Measurements from ENCODE around the gene TMEM19. TPM values are rescaled to one million over a fixed set of nuclear protein-coding genes. Genes with fewer than 3 reads are reported as not detected.

The TMEM19 gene
- total RNA-seq, 1 experiment from 2014 or later, result 34.6 TPM

DNA sequence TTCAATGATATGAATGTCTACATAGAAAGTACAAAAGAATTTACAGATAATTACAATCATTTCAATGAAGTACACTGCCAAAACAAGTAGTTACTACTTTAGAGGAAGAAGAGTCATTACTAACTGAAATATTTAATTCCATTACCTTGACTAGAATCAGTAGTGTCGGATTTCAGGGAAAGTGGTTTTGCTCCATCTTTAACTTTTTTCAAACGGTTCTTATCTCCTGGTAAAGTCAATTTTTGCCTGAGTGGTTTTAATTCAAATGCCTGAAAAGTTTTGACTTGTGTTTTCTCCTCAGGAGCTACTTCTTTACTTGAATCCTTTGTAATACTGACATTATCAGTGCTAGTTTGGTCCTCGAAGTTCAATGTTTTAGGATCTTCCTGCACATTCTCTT lies 29.1 kb upstream of the TMEM19 start:
- Histone ChIP-seq H3K27me3 (no peaks in the 10 kb centered on the region), H3K4me3 (no peak overlapping the region), H3K27ac (no peak overlapping the region), H3K36me3 (peaks cover 70% of the 10 kb centered on the region), H3K9me3 (replicated peaks) (0 out of 2 replicates have a peak, but pooled peaks cover 10% of the 10 kb centered on the region), H3K4me1 (peaks cover 2% of the 10 kb centered on the region; the same call in 1 of the 2 replicates)
- DNase-seq, result no peak

DNA sequence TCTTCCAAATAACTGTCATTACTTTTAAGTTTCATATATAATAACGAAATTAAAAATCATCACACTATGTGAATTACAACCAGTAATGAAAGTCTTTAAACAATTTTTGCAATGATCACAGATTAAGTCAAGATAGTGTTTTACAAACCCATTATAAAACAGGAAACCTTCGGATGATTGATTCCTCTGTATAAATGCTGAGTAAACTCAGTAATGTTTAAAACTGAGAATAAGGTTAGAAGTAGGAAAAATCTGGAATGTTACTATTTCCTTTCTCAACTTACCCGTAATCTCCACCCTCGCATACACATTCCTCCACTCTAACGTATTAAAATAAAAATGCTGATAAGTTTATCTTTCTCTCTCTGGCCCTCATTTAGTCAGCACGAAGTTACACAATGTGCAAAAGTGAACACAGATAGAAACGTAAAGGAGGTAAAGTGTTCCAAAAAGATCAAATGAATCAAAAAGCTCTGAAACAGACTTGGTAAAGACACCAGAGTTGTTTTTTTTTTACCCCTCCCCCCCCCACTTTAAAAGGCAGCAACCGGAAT lies 23.8 kb upstream of the TMEM19 start:
- Histone ChIP-seq H3K9me3 (replicated peaks) (no peaks in the 10 kb centered on the region), H3K27ac (no peak overlapping the region; the same call in 1 of the 2 replicates), H3K4me1 (peaks cover 7% of the 10 kb centered on the region; the same call in 1 of the 2 replicates), H3K36me3 (peaks cover 27% of the 10 kb centered on the region), H3K4me3 (peak overlapping the region; percentile 77), H3K27me3 (no peaks in the 10 kb centered on the region)
- no peak for DNase-seq

DNA sequence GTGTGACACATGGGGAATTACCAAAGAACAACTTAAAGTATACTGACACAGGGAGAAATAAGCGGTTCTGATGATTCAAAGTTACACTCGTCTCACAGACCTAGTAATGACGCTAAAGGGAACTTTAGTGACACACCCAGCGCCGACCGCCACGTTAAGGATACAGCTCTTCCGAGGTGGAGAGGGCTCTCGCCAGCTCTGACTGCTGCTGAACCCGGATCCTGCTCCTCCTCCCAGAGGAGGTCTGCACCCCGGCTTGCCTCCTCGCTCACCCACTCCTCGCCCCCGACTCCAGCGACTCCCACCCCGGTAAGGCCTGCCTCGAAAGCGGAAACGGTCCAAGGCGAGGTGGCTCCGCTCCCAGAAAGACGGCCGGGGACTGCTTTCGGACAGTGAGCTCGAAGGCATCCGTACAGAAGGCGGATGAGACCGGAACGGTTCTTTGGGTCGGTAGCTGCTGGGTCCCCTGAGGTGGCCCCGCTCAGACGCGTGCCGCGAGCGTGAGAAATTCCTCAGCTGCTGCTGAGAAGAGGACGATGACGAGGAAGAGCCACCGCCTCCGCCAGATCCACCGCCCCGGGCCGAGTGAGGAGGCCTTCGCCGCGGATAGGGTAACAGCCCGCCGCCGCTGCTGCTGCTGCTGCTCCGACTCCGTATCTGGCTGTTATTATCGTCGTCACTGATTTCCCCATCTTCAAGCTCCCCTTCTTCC lies 22.9 kb upstream of the TMEM19 start:
- Histone ChIP-seq H3K4me3 (peak overlapping the region; percentile 77), H3K4me1 (peaks cover 7% of the 10 kb centered on the region; the same call in 1 of the 2 replicates), H3K27ac (peak overlapping the region; percentile 83), H3K9me3 (replicated peaks) (no peaks in the 10 kb centered on the region), H3K27me3 (no peaks in the 10 kb centered on the region), H3K36me3 (peaks cover 21% of the 10 kb centered on the region)
- peak; percentile 56 to 57 for DNase-seq

DNA sequence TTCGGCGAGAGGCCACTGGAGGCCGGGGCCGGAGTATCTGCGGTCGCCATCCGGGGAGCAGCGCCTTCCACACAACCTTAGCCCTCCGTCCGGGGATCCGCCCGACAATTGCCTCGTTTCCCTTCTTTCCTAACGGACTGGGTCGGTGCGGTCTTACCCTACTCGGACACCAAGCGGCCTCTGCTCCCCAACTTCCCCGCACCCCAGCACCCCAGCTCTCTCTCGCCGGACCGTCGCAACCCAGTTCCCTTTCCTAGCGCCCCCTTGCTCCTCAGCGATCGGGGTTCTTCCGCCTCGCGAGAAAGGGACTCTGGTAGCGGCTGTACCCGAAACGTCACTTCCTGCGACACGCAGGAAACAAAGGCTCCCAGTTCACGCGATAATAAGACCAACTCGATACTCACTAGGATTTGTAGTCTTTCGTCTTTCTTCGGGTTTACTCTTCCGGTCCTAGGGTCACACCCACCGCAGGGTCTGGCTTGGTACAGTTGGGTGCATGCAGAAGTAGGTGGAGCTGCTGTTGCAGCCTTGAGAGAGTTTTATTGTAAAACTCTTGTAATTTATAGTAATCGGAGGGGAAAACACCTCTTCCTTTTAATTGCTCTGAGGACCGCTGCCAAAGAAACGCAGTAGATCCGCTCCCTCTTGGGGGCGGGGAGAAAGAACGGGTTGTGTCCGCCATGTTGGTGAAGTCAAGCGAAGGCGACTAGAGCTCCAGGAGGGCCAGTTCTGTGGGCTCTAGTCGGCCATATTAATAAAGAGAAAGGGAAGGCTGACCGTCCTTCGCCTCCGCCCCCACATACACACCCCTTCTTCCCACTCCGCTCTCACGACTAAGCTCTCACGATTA lies 22.1 kb upstream of the TMEM19 start, which contains the start of the genes THAP2 and ZFC3H1:
Gene THAP2, plus strand, starts transcription at position 741 of the 850 bp plus-strand sequence. CDS start 209 bp downstream, outside the sequence.
Gene ZFC3H1, minus strand, starts transcription at position 288 of the 850 bp plus-strand sequence. Its CDS starts 238 bp downstream, at position 50.
- H3K27ac ChIP-seq, result peak within 1 kb of the TSS; percentile 83
- peak; percentile 94 to 98 for DNase-seq
- H3K4me3 ChIP-seq, result peak within 1 kb of the TSS; percentile 77
- H3K36me3 ChIP-seq, result peaks cover 16% of the 10 kb centered on the region
- H3K4me1 ChIP-seq, result peaks cover 7% of the 10 kb centered on the region; the same call in 1 of the 2 replicates
- no peaks in the 10 kb centered on the region for H3K27me3 ChIP-seq
- no peaks in the 10 kb centered on the region for H3K9me3 ChIP-seq (replicated peaks)

DNA sequence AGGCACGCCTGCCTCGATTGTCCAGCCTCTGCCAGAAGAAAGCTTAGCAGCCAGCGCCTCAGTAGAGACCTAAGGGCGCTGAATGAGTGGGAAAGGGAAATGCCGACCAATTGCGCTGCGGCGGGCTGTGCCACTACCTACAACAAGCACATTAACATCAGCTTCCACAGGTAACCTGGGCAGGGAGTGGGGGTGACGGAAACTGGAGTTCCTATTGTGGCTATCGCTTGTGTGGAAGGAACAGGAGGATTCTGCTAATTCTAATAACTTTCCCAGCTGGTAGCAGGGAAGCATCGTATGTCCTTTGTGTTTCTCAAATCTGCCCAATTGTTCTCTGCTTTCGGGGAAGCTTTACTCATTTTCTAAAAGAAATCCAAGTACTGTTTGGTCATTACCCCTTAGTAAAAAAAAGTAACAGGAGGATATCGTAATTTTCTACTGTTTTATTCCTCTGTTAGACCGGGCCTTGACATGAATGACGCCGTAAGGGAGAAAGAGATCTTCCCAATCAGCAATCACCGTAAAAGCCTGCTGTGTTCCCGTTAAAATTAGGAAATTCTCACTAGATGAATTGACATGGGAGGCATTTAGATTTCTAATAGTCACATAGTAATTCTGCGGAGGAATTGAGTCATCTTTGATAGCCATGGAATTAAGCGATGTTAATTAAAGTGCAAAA lies 21.3 kb upstream of the TMEM19 start:
- H3K36me3 ChIP-seq, result peaks cover 9% of the 10 kb centered on the region
- peak overlapping the region; percentile 77 for H3K4me3 ChIP-seq
- DNase-seq, result no peak
- peak overlapping the region; percentile 83 for H3K27ac ChIP-seq
- no peaks in the 10 kb centered on the region for H3K27me3 ChIP-seq
- H3K9me3 ChIP-seq (replicated peaks), result no peaks in the 10 kb centered on the region
- H3K4me1 ChIP-seq, result peaks cover 7% of the 10 kb centered on the region; the same call in 1 of the 2 replicates

- peak overlapping the region; percentile 77 for H3K4me3 ChIP-seq
- H3K27me3 ChIP-seq, result no peaks in the 10 kb centered on the region
- no peak for DNase-seq
- peaks cover 3% of the 10 kb centered on the region for H3K36me3 ChIP-seq
- H3K4me1 ChIP-seq, result peaks cover 7% of the 10 kb centered on the region; the same call in 1 of the 2 replicates
- H3K9me3 ChIP-seq (replicated peaks), result no peaks in the 10 kb centered on the region
- H3K27ac ChIP-seq, result peak overlapping the region; percentile 83
Measured at GRCh38 chr12:71665090-71665463, 20.8 kb upstream of the TMEM19 start.

DNA sequence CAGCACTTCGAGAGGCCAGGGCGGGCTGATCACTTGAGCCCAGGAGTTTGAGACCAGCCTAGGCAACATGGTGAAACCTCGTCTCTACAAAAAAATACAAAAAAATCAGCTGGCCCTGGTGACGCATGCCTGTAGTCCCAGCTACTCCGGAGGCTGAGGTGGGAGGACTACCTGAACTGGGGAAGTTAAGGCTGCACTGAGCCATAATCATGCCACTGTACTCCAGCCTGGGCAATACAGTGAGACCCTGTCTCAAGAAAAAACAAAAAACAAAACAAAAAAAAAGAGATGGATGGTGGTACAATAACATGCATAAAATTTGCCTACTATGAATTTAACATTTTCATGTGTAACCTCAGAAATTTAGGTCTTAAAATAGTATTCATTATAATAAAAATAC lies 19.6 kb upstream of the TMEM19 start:
- no peak overlapping the region for H3K27ac ChIP-seq
- no peaks in the 10 kb centered on the region for H3K27me3 ChIP-seq
- DNase-seq, result no peak
- H3K9me3 ChIP-seq (replicated peaks), result no peaks in the 10 kb centered on the region
- peaks cover 8% of the 10 kb centered on the region; the same call in 1 of the 2 replicates for H3K4me1 ChIP-seq
- no peak overlapping the region for H3K4me3 ChIP-seq
- H3K36me3 ChIP-seq, result no peaks in the 10 kb centered on the region

- Histone ChIP-seq H3K27me3 (no peaks in the 10 kb centered on the region), H3K4me1 (peaks cover 13% of the 10 kb centered on the region; the same call in 1 of the 2 replicates), H3K36me3 (no peaks in the 10 kb centered on the region), H3K27ac (no peak overlapping the region), H3K9me3 (replicated peaks) (no peaks in the 10 kb centered on the region), H3K4me3 (no peak overlapping the region)
- no peak for DNase-seq
Measured at GRCh38 chr12:71671311-71671710, 14.6 kb upstream of the TMEM19 start.

- H3K4me3 ChIP-seq, result no peak overlapping the region
- H3K9me3 ChIP-seq (replicated peaks), result no peaks in the 10 kb centered on the region
- H3K27ac ChIP-seq, result no peak overlapping the region
- H3K4me1 ChIP-seq, result peaks cover 13% of the 10 kb centered on the region; the same call in 1 of the 2 replicates
- H3K36me3 ChIP-seq, result no peaks in the 10 kb centered on the region
- no peaks in the 10 kb centered on the region for H3K27me3 ChIP-seq
- peak in 1 of 2 experiments; percentile 24 for DNase-seq
Measured at GRCh38 chr12:71671816-71672215, 14.1 kb upstream of the TMEM19 start.

GRCh38 chr12:71682466-71682865 lies 3.4 kb upstream of the TMEM19 start:
- no peaks in the 10 kb centered on the region for H3K36me3 ChIP-seq
- no peak overlapping the region for H3K4me3 ChIP-seq
- no peaks in the 10 kb centered on the region for H3K27me3 ChIP-seq
- H3K27ac ChIP-seq, result no peak overlapping the region
- DNase-seq, result no peak
- no peaks in the 10 kb centered on the region for H3K4me1 ChIP-seq
- H3K9me3 ChIP-seq (replicated peaks), result no peaks in the 10 kb centered on the region

GRCh38 chr12:71683633-71684032 lies 2.2 kb upstream of the TMEM19 start:
- no peak for DNase-seq
- H3K36me3 ChIP-seq, result no peaks in the 10 kb centered on the region
- no peaks in the 10 kb centered on the region for H3K27me3 ChIP-seq
- H3K27ac ChIP-seq, result no peak overlapping the region
- H3K9me3 ChIP-seq (replicated peaks), result no peaks in the 10 kb centered on the region
- no peaks in the 10 kb centered on the region for H3K4me1 ChIP-seq
- H3K4me3 ChIP-seq, result no peak overlapping the region

GRCh38 chr12:71684081-71684480 lies 1.8 kb upstream of the TMEM19 start:
- Histone ChIP-seq H3K36me3 (no peaks in the 10 kb centered on the region), H3K27ac (no peak overlapping the region), H3K4me3 (no peak overlapping the region), H3K4me1 (no peaks in the 10 kb centered on the region), H3K27me3 (no peaks in the 10 kb centered on the region), H3K9me3 (replicated peaks) (no peaks in the 10 kb centered on the region)
- DNase-seq, result no peak

DNA sequence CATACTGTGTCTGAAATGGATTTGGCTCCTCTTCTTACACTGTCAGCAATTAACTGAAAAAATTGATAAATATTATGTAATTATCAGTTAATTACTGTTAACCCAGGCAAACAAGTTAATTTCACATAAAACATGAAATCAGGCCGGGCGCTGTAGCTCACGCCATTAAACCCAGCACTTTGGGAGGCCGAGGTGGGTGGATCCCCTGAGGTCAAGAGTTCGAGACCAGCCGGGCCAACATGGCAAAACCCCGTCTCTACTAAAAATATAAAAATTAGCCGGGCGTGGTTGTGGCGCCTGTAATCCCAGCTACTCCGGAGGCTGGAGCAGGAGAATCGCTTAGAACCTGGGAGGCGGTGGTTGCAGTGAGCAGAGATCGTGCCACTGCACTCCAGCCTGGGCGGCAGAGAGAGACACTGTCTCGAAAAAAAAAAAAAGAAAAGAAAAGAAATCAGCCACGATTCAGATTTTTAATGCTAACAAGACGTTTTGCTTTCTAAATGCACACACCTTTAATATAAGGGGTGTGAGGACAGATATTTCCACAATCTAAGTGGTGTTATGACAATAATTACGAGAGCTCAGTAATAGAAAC lies 473 bp upstream of the TMEM19 start:
- peak in 1 of 2 experiments; percentile 10 for DNase-seq
- Histone ChIP-seq H3K9me3 (replicated peaks) (no peaks in the 10 kb centered on the region), H3K4me1 (no peaks in the 10 kb centered on the region), H3K27ac (peak overlapping the region; percentile 85), H3K4me3 (peak overlapping the region; percentile 80), H3K36me3 (no peaks in the 10 kb centered on the region), H3K27me3 (no peaks in the 10 kb centered on the region)

- Histone ChIP-seq H3K27ac (peak overlapping the region; percentile 85), H3K4me1 (no peaks in the 10 kb centered on the region; the same call in 1 of the 2 replicates), H3K36me3 (no peaks in the 10 kb centered on the region), H3K27me3 (no peaks in the 10 kb centered on the region), H3K9me3 (replicated peaks) (no peaks in the 10 kb centered on the region), H3K4me3 (peak overlapping the region; percentile 80)
- DNase-seq, result no peak
Measured at GRCh38 chr12:71686658-71687025, 760 bp downstream of the TMEM19 start.
